ENCODE data around the gene KCNB1.

Gene KCNB1

DNA sequence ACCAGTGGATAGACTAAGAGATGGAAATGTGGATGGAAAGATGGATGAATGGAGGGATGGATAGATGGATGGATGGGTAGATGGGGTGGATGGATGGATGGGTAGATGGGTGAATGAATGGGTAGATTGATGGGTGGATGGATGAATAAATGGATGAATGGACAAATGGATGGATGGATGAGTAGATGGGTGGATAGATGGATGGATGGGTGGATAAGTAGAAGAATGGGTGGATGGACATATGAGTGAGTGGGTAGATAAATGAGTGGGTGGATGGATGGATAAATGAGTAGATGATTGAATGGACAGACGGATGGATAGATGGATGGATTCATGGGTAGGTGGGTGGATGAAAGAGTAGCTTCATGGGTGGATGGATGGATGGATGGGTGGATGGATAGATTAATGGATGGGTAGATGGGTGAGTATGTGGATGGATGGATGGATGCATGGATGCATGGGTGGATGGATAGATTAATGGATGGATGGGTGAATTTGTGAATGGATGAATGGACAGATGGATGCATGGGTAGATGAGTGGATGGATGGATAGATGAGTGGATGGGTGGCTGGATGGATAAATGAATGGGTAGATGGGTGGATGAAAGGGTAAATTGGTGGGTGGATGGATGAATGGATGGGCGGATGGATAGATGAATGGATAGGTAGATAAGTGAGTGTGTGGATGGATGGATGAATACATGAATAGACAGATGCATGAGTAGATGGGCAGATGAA, 29.5 kb upstream of the KCNB1 start:
- no peak for DNase-seq (ENCODE audit: low read depth)
- TF ChIP-seq, protein P1, sequence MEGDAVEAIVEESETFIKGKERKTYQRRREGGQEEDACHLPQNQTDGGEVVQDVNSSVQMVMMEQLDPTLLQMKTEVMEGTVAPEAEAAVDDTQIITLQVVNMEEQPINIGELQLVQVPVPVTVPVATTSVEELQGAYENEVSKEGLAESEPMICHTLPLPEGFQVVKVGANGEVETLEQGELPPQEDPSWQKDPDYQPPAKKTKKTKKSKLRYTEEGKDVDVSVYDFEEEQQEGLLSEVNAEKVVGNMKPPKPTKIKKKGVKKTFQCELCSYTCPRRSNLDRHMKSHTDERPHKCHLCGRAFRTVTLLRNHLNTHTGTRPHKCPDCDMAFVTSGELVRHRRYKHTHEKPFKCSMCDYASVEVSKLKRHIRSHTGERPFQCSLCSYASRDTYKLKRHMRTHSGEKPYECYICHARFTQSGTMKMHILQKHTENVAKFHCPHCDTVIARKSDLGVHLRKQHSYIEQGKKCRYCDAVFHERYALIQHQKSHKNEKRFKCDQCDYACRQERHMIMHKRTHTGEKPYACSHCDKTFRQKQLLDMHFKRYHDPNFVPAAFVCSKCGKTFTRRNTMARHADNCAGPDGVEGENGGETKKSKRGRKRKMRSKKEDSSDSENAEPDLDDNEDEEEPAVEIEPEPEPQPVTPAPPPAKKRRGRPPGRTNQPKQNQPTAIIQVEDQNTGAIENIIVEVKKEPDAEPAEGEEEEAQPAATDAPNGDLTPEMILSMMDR (IDR thresholded peaks at IDR 0.05; ENCODE audit: low read length, missing control alignments) = no peak

DNA sequence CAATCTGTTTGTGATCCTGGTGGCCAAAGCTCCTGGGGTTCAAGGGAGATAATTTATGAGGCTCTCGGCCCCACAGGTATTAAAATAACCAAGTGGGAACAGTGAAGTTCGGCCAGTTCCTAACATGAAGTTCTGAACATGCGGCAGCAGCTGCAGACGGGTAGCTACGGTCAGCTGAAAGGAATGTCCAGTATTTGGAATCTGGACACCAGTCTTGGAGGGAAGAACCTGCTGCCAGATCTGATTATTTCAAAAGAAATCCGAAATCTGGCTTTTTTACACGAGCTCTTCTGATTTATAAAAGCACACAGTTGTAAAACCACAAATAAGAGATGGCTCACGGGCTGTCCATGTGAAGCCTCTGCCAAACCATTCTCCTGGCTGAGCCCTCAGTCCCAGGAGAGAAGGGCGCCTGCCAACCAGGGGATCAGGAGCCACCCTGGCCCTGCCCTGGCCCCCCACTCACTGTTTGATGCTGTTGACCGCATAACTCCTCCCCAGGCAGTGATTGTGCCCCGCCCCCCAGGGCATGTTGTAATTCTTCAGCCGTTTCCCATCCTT, 28.2 kb upstream of the KCNB1 start:
- DNase-seq (ENCODE audit: low read depth) = peak; percentile 90
- no peak overlapping the region for H3K4me3 ChIP-seq (replicated peaks; ENCODE audit: low read depth, low read length)
- TF ChIP-seq, protein P1 (IDR thresholded peaks at IDR 0.05; ENCODE audit: low read length, missing control alignments) = no peak

More for the DNA sequence above, 29.5 kb upstream of the KCNB1 start:
- H3K4me3 ChIP-seq (replicated peaks; ENCODE audit: low read depth, low read length) = no peak overlapping the region

- DNase-seq (ENCODE audit: low read depth) = peak; percentile 64
- TF ChIP-seq, protein P1 (IDR thresholded peaks at IDR 0.05; ENCODE audit: low read length, missing control alignments) = peak; percentile 59
- H3K4me3 ChIP-seq (replicated peaks; ENCODE audit: low read depth, low read length) = no peak overlapping the region
These were observed 26.1 kb upstream of the KCNB1 start for GRCh38 chr20:49508435-49509199.

DNA sequence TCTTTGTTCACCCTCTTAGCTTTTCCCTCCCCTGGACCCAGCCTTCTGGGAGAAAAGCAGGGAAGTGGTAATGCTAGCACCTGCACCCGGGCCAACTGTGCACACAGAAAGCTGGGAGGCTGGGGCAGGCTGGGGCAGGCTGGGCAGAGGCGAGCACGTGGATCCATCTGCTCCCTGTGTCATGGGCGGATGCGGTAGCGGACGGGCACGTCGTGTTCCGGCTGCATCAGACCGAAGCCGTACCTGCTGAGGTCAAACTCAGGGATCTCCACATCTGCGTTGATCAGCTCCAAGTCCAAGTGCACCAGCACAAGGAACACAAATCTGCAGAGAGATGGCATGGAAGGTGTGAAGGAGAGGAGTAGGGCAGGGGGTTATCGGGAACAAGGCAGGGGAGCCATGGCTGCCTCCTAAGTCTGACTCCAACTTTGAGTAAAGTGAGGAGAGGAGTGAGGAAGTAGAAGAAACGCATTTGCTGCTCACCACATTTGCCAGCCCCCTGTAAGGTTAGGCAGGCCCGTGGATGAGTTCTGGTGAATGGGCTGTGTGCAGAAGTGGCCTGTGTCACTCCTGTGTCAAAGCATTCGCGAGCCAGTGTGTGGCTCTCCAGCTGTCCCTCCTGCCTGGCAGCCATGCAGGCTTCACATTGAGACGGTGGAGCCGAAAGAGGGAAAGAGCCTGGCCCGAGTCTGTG, 25.4 kb upstream of the KCNB1 start:
- TF ChIP-seq, protein P1 (IDR thresholded peaks at IDR 0.05; ENCODE audit: low read length, missing control alignments) = no peak
- no peak for DNase-seq (ENCODE audit: low read depth)
- no peak overlapping the region for H3K4me3 ChIP-seq (replicated peaks; ENCODE audit: low read depth, low read length)

- H3K4me3 ChIP-seq (replicated peaks; ENCODE audit: low read depth, low read length) = no peak overlapping the region
- peak; percentile 64 for DNase-seq (ENCODE audit: low read depth)
- TF ChIP-seq, protein P1 (IDR thresholded peaks at IDR 0.05; ENCODE audit: low read length, missing control alignments) = no peak
These were observed 23.1 kb upstream of the KCNB1 start for GRCh38 chr20:49505518-49505917.

GRCh38 chr20:49503176-49503575, 20.7 kb upstream of the KCNB1 start:
- no peak for DNase-seq (ENCODE audit: low read depth)
- TF ChIP-seq, protein P1 (IDR thresholded peaks at IDR 0.05; ENCODE audit: low read length, missing control alignments) = no peak
- H3K4me3 ChIP-seq (replicated peaks; ENCODE audit: low read depth, low read length) = no peak overlapping the region

Measured in fibroblast of pulmonary artery (primary cell).